ENCODE data around the gene RAB9A. TPM values are rescaled to one million over a fixed set of nuclear protein-coding genes. Genes with fewer than 3 reads are reported as not detected.

RAB9A gene
- total and polyA plus RNA-seq, 9 of the 15 experiments (the other 6 are each of a cell fraction or from before 2014, with no cell fraction given): 13.5 to 20.8 (median 17.7) TPM

DNA sequence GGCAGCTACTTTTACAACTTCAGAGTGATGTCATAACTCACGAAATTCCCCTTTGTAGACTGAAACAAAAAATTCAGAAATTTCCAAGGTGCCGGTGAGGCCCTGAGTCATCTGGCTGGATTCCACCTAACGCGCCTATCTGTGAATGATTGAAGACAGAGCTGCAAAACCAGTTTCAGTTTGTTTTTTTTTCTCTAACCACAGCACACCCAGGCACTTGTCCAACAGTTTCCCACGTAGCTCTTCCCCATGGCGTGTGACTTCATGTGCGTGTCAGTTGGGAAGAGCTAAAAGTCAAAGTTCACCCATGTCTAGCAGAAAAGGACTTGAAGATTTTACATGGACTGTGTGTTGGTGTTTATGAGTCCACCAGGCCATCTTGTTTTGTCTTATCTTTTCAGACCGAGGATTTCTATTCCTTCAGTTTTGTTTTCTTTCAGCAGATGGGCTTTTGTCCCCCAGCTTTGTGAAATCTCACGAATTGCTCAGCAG, 19.6 kb upstream of the RAB9A start (continued):
- TF ChIP-seq, protein P1, sequence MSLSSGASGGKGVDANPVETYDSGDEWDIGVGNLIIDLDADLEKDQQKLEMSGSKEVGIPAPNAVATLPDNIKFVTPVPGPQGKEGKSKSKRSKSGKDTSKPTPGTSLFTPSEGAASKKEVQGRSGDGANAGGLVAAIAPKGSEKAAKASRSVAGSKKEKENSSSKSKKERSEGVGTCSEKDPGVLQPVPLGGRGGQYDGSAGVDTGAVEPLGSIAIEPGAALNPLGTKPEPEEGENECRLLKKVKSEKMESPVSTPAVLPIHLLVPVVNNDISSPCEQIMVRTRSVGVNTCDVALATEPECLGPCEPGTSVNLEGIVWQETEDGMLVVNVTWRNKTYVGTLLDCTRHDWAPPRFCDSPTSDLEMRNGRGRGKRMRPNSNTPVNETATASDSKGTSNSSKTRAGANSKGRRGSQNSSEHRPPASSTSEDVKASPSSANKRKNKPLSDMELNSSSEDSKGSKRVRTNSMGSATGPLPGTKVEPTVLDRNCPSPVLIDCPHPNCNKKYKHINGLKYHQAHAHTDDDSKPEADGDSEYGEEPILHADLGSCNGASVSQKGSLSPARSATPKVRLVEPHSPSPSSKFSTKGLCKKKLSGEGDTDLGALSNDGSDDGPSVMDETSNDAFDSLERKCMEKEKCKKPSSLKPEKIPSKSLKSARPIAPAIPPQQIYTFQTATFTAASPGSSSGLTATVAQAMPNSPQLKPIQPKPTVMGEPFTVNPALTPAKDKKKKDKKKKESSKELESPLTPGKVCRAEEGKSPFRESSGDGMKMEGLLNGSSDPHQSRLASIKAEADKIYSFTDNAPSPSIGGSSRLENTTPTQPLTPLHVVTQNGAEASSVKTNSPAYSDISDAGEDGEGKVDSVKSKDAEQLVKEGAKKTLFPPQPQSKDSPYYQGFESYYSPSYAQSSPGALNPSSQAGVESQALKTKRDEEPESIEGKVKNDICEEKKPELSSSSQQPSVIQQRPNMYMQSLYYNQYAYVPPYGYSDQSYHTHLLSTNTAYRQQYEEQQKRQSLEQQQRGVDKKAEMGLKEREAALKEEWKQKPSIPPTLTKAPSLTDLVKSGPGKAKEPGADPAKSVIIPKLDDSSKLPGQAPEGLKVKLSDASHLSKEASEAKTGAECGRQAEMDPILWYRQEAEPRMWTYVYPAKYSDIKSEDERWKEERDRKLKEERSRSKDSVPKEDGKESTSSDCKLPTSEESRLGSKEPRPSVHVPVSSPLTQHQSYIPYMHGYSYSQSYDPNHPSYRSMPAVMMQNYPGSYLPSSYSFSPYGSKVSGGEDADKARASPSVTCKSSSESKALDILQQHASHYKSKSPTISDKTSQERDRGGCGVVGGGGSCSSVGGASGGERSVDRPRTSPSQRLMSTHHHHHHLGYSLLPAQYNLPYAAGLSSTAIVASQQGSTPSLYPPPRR (CRISPR knock-in tag; IDR thresholded peaks at IDR 0.05; ENCODE audit: borderline replicate concordance): no peak
- TF ChIP-seq TCF3 (CRISPR knock-in tag; IDR thresholded peaks at IDR 0.05) (0 out of 2 replicates have a peak, but pooled peaks have one; percentile 8), SMAD4 (CRISPR knock-in tag; conservative IDR thresholded peaks at IDR 0.05) (0 out of 2 replicates have a peak, but pooled peaks have one; percentile 21), ZSCAN32 (CRISPR knock-in tag; IDR thresholded peaks at IDR 0.05) (no peak), ATF6 (CRISPR knock-in tag; IDR thresholded peaks at IDR 0.05) (no peak), FOSL1 (tag; conservative IDR thresholded peaks at IDR 0.05) (peak; percentile 75), SIX5 (IDR thresholded peaks at IDR 0.05; ENCODE audit: borderline replicate concordance in 1 of 2, insufficient read depth in 1 of 2, low read depth in 1 of 2, low read length in 2 of 2) (no peak), WHSC1 (IDR thresholded peaks at IDR 0.05; ENCODE audit: low read length) (no peak), ATF7 (IDR thresholded peaks at IDR 0.05) (peak; percentile 79), TRIM24 (IDR thresholded peaks at IDR 0.05) (0 out of 4 replicates have a peak, but pooled peaks of 1 of the 2 experiments have one; percentile 8), SMARCE1 (IDR thresholded peaks at IDR 0.05) (peak; percentile 43; the same call in 1 of the 2 replicates), TEAD4 (IDR thresholded peaks at IDR 0.05; ENCODE audit: low read length) (peak; percentile 47; the same call in 1 of the 2 replicates), TEAD4 (CRISPR knock-in tag; IDR thresholded peaks at IDR 0.05; ENCODE audit: borderline replicate concordance) (no peak), CEBPB (tag; IDR thresholded peaks at IDR 0.05) (no peak), ZNF764 (CRISPR knock-in tag; IDR thresholded peaks at IDR 0.05; ENCODE audit: low read depth) (no peak), SREBF1 (IDR thresholded peaks at IDR 0.05; ENCODE audit: borderline replicate concordance, low read depth, low read length) (no peak), MTA2 (IDR thresholded peaks at IDR 0.05; ENCODE audit: low read depth) (no peak), GABPA (tag; conservative IDR thresholded peaks at IDR 0.05; ENCODE audit: low read depth) (no peak)
- TF ChIP-seq, protein P2, sequence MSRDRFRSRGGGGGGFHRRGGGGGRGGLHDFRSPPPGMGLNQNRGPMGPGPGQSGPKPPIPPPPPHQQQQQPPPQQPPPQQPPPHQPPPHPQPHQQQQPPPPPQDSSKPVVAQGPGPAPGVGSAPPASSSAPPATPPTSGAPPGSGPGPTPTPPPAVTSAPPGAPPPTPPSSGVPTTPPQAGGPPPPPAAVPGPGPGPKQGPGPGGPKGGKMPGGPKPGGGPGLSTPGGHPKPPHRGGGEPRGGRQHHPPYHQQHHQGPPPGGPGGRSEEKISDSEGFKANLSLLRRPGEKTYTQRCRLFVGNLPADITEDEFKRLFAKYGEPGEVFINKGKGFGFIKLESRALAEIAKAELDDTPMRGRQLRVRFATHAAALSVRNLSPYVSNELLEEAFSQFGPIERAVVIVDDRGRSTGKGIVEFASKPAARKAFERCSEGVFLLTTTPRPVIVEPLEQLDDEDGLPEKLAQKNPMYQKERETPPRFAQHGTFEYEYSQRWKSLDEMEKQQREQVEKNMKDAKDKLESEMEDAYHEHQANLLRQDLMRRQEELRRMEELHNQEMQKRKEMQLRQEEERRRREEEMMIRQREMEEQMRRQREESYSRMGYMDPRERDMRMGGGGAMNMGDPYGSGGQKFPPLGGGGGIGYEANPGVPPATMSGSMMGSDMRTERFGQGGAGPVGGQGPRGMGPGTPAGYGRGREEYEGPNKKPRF (IDR thresholded peaks at IDR 0.05; ENCODE audit: low read depth, low read length): no peak
